HepG2 (cell line): ENCODE measurements around the gene PTPRM. TPM values are rescaled to one million over a fixed set of nuclear protein-coding genes. Genes with fewer than 3 reads are reported as not detected.

Experiments
- ATAC-seq: fragments of 200-7000 bp; cut with Tn5 transposase; 3 replicates; pipeline ENCODE4 v1.9.1; 2020; ENCODE audit warnings: mild to moderate bottlenecking, moderate library complexity
- BruUV-seq: library from RNA; stranded (reverse); fragments of 400-500 nt; replicated peaks from 2 replicates; lab custom pipeline; 2021; lab: Mats Ljungman, UMichigan
- CTCF ChIA-PET: fragments of 300-600 bp; formaldehyde crosslinking; extraction: SDS; loops from one replicate; lab custom pipeline; 2021; ENCODE audit warnings: low total read pairs, inconsistent platforms, low intra/inter-chr PET ratio; lab: Yijun Ruan, JAX
- POLR2A ChIA-PET: fragments of 350-600 bp; sonication (Branson Sonifier 250); formaldehyde crosslinking; loops from one replicate; lab custom pipeline; 2020; ENCODE audit warnings: antibody characterized with exemption, inconsistent platforms; lab: Yijun Ruan, JAX
- DNase-seq: peaks from one replicate; pipeline ENCODE4 v3.0.0-alpha.2; 2015; ENCODE audit warnings: low spot score
- FAIRE-seq: peaks from 3 replicates; lab custom pipeline; 2011; peaks lifted over from hg19 to GRCh38; lab: Jason Lieb, UNC
- H2AFZ ChIP-seq: one replicate; pipeline ENCODE4 v1.6.1; 2011; ENCODE audit warnings: low read length, inconsistent platforms
- H3K27ac ChIP-seq: fragments of 300-600 bp; 3 replicates; pipeline ENCODE4 v1.8.0; 2011; ENCODE audit warnings: mixed run types, mild to moderate bottlenecking, mixed read lengths, low read length, inconsistent platforms; ENCODE audit not compliant: insufficient read depth; ENCODE audit errors: extremely low read length
- H3K27me3 ChIP-seq, 2 experiments: fragments of 200-600 bp in 1 of 2; 2 replicates in 1 of 2; 3 replicates in 1 of 2; pipeline versions ENCODE4 v1.6.0 to v1.8.0; 2011; ENCODE audit warnings: low read length in 2 of 2, mild to moderate bottlenecking in 2 of 2, moderate library complexity in 2 of 2, inconsistent platforms in 1 of 2; ENCODE audit not compliant: insufficient read depth in 2 of 2, control insufficient read depth in 1 of 2
- H3K36me3 ChIP-seq, 2 experiments: fragments of 200-600 bp in 1 of 2; replicated peaks in 1 of 2; 2 replicates in 1 of 2; 3 replicates in 1 of 2; pipeline versions ENCODE4 v1.5.1 to v1.8.0; 2011; ENCODE audit warnings: low read length in 2 of 2, inconsistent platforms in 1 of 2; ENCODE audit not compliant: insufficient read depth in 2 of 2, control insufficient read depth in 1 of 2
- H3K4me1 ChIP-seq: 2 replicates; pipeline ENCODE4 v1.5.1; 2012; ENCODE audit warnings: low read length, inconsistent platforms; ENCODE audit not compliant: insufficient read depth
- H3K4me2 ChIP-seq: 2 replicates; pipeline ENCODE4 v1.6.0; 2011; ENCODE audit warnings: low read depth, low read length, inconsistent platforms
- H3K4me3 ChIP-seq, 3 experiments: fragments of 200-600 bp in 1 of 3; sonication (generic), shearing (Covaris generic) in 1 of 3; replicated peaks in 1 of 3; 2 replicates each; pipeline ENCODE4 v1.5.1; 2011 to 2016; ENCODE audit warnings: low read length in 3 of 3, inconsistent platforms in 2 of 3, low read depth in 2 of 3, mild to moderate bottlenecking in 2 of 3, control low read depth in 1 of 3, mixed read lengths in 1 of 3; ENCODE audit not compliant: insufficient read depth in 1 of 3
- H3K79me2 ChIP-seq: one replicate; pipeline ENCODE4 v1.6.1; 2011; ENCODE audit warnings: low read length, inconsistent platforms; ENCODE audit not compliant: insufficient read depth
- H3K9ac ChIP-seq: 2 replicates; pipeline ENCODE4 v1.6.0; 2011; ENCODE audit warnings: mild to moderate bottlenecking, low read depth, low read length, inconsistent platforms; ENCODE audit not compliant: insufficient read depth
- H3K9me3 ChIP-seq: 2 replicates; pipeline ENCODE4 v1.5.1; 2012; ENCODE audit warnings: mild to moderate bottlenecking, low read length
- H4K20me1 ChIP-seq: 2 replicates; pipeline ENCODE4 v1.6.0; 2011; ENCODE audit warnings: inconsistent platforms, mild to moderate bottlenecking, low read length, moderate library complexity; ENCODE audit not compliant: insufficient read depth
- AHR ChIP-seq: IDR thresholded peaks from 2 replicates; pipeline ENCODE4 v1.6.1; 2018; ENCODE audit warnings: missing genetic modification reagents, missing compliant biosample characterization
- ETV5 ChIP-seq: IDR thresholded peaks from 2 replicates; pipeline ENCODE4 v1.6.1; 2018; ENCODE audit warnings: missing biosample characterization, missing genetic modification reagents, inconsistent platforms, borderline replicate concordance
- HBP1 ChIP-seq: IDR thresholded peaks from 2 replicates; pipeline ENCODE4 v1.6.1; 2016; ENCODE audit warnings: low read depth, control low read depth
- JDP2 ChIP-seq: sonication (generic); formaldehyde crosslinking; IDR thresholded peaks from 2 replicates; pipeline ENCODE4 v1.8.1; 2022; ENCODE audit warnings: missing genetic modification reagents, borderline replicate concordance
- NFE2 ChIP-seq: sonication (generic); formaldehyde crosslinking; IDR thresholded peaks from 2 replicates; pipeline ENCODE4 v1.4.0; 2020; ENCODE audit warnings: missing genetic modification reagents
- TMF1 ChIP-seq: sonication (generic); formaldehyde crosslinking; IDR thresholded peaks from 2 replicates; pipeline ENCODE4 v1.8.1; 2022; ENCODE audit warnings: low read depth, missing genetic modification reagents
- ZKSCAN8 ChIP-seq: IDR thresholded peaks from 2 replicates; pipeline ENCODE4 v1.6.1; 2016; ENCODE audit warnings: borderline replicate concordance, missing genetic modification reagents, missing compliant biosample characterization
- ZNF234 ChIP-seq: sonication (generic); formaldehyde crosslinking; conservative IDR thresholded peaks from 2 replicates; pipeline ENCODE4 v1.5.1; 2020; ENCODE audit warnings: mild to moderate bottlenecking, missing genetic modification reagents
- ZNF235 ChIP-seq: sonication (generic); formaldehyde crosslinking; IDR thresholded peaks from 2 replicates; pipeline ENCODE4 v1.8.1; 2023; ENCODE audit warnings: mild to moderate bottlenecking, missing genetic modification reagents, borderline replicate concordance
- ZNF331 ChIP-seq: sonication (generic); formaldehyde crosslinking; IDR thresholded peaks from 2 replicates; pipeline ENCODE4 v1.4.0; 2020; ENCODE audit warnings: missing genetic modification reagents
- ZNF44 ChIP-seq: sonication (generic); formaldehyde crosslinking; IDR thresholded peaks from 2 replicates; pipeline ENCODE4 v1.5.1; 2020; ENCODE audit warnings: mild to moderate bottlenecking, missing genetic modification reagents
- ZNF646 ChIP-seq: sonication (generic); formaldehyde crosslinking; IDR thresholded peaks from 2 replicates; pipeline ENCODE4 v1.9.0; 2021; ENCODE audit warnings: mild to moderate bottlenecking, missing genetic modification reagents
- ZNF75D ChIP-seq: sonication (generic); formaldehyde crosslinking; IDR thresholded peaks from 2 replicates; pipeline ENCODE4 v1.8.1; 2023; ENCODE audit warnings: missing genetic modification reagents, mild to moderate bottlenecking, borderline replicate concordance
- ZNF839 ChIP-seq: sonication (generic); formaldehyde crosslinking; IDR thresholded peaks from 2 replicates; pipeline ENCODE4 v1.4.0; 2020; ENCODE audit warnings: missing genetic modification reagents, mild to moderate bottlenecking, borderline replicate concordance
- ZNF850 ChIP-seq: sonication (generic); formaldehyde crosslinking; conservative IDR thresholded peaks from 2 replicates; pipeline ENCODE4 v1.9.0; 2021; ENCODE audit warnings: mild to moderate bottlenecking, missing genetic modification reagents
- ZNF879 ChIP-seq: sonication (generic); formaldehyde crosslinking; IDR thresholded peaks from 2 replicates; pipeline ENCODE4 v1.8.1; 2023; ENCODE audit warnings: missing genetic modification reagents
- WGBS: methylation state at CpG from one replicate; pipeline ENCODE4 v1.1.6; 2017; ENCODE audit warnings: low lambda C conversion rate; 5-methylcytosine and 5-hydroxymethylcytosine counted together
- in situ Hi-C: cut with HindIII; loops from 2 replicates; pipeline ENCODE4 v1.10.0; 2017; ENCODE audit warnings: low pct_unique_long_range_greater_than_20kb; ENCODE audit not compliant: extremely low pct_ligation_motif_present
- intact Hi-C: fragments of 100-400 bp; cut with micrococcal nuclease; formaldehyde crosslinking; loops from one replicate; pipeline ENCODE4 v1.10.0; 2022; ENCODE audit not compliant: unreplicated experiment
- polyA plus RNA-seq, 8 experiments: library from polyadenylated mRNA; depleted of rRNA in 3 of 8; stranded (reverse) in 7 of 8; unstranded in 1 of 8; fragments of >200 nt; fragmentation: Illumina TruSeq in 4 of 8; extraction: Trizol in 4 of 8; gene quantifications; 2 replicates each; pipeline versions ENCODE4 v1.2.1 to v1.2.3, GENCODE V29; 2011 to 2016; ENCODE audit warnings: low read depth in 4 of 8, missing spikeins in 1 of 8, mixed read lengths in 1 of 8; ENCODE audit not compliant: insufficient read depth in 1 of 8
- total RNA-seq, 5 experiments: library from RNA; depleted of rRNA; stranded (reverse); fragments of >200 nt; fragmentation: Illumina TruSeq; extraction: Trizol; gene quantifications; 2 replicates each; pipeline ENCODE4 v1.2.3, GENCODE V29; 2016; ENCODE audit warnings: low read depth in 1 of 5

PTPRM gene
- total and polyA plus RNA-seq, 2 of the 13 experiments (the other 11 are each of a cell fraction or from before 2014, with no cell fraction given) = 12.6 to 108 TPM

DNA sequence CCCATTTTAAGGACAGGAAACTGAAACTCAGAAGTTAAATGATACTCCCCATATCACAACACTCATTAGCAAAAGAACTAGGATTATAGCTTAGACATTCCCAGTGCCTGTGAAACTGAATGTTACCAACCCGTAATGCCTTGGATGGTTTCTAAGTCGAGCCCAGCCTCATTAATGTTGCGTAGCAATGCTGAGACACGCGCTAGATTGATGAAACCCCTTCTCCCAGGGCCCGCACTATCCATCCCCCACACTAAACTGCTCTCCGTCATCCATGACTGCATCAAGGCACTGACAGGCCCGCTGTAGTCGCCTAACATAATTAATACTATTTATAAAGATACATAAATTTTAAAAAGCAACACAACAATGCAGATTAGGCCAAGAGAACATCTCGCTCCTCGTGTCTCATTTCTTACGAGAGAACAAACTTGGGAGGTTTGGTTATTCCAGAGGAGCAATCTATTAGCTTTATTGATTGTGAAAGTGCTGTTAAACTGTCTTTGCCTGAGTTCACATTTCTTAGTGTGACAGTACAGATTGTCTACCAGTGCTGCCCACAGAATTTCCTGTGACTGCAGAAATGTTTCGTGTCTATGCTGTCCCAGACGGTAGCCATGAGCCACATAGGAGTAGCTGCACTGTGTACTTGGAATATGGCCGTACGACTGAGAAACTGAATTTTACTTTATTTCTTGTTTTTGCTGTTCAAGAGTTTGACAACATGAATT lies 729.9 kb downstream of the PTPRM start:
- H3K4me3 ChIP-seq = no peak overlapping the region
- BruUV-seq = no TSS peak
- no peaks in the 10 kb centered on the region for H3K9me3 ChIP-seq
- DNase-seq (no peak), ATAC-seq (no peak), FAIRE-seq (no peak)
- peaks cover 0 to 9% of the 10 kb centered on the region in 2 experiments; a peak in 3 of 5 replicates for H3K36me3 ChIP-seq
- POLR2A ChIA-PET = no interaction called here
- in situ Hi-C loops (no loop called here), intact Hi-C loops (no loop called here)
- no peak overlapping the region for H3K27ac ChIP-seq
- H3K9ac ChIP-seq = no peak overlapping the region
- WGBS = 95% methylated on average over 16 of the region's 16 CpGs
- no peaks in the 10 kb centered on the region for H4K20me1 ChIP-seq
- no peak for TF ChIP-seq HBP1
- TF ChIP-seq TMF1 (CRISPR knock-in tag) = no peak
- TF ChIP-seq ZNF850 (CRISPR knock-in tag) = no peak
- no peak for TF ChIP-seq ZNF235
- TF ChIP-seq ZKSCAN8 = no peak
- no peak for TF ChIP-seq ZNF646 (CRISPR knock-in tag)
- no peak for TF ChIP-seq ZNF839 (CRISPR knock-in tag)
- no peak for TF ChIP-seq ETV5 (CRISPR knock-in tag)
- TF ChIP-seq NFE2 = no peak
- TF ChIP-seq ZNF879 (CRISPR knock-in tag) = no peak
- TF ChIP-seq ZNF331 (CRISPR knock-in tag) = no peak
- no peak for TF ChIP-seq ZNF234
- no peak for TF ChIP-seq ZNF75D (CRISPR knock-in tag)
- TF ChIP-seq ZNF44 (CRISPR knock-in tag) = no peak
- no peak for TF ChIP-seq JDP2 (CRISPR knock-in tag)
- TF ChIP-seq AHR (CRISPR knock-in tag) = no peak
- H3K27me3 ChIP-seq = no peaks in the 10 kb centered on the region
- no peak overlapping the region for H3K4me2 ChIP-seq
- H3K4me1 ChIP-seq = peaks cover 14% of the 10 kb centered on the region
- no peak overlapping the region for H2AFZ ChIP-seq
- CTCF ChIA-PET = no interaction called here
- no peaks in the 10 kb centered on the region for H3K79me2 ChIP-seq
